Right ventricle myocardium inferior (tissue), 1 donor: Measurements from ENCODE around the gene CTDSPL. TPM values are rescaled to one million over a fixed set of nuclear protein-coding genes. Genes with fewer than 3 reads are reported as not detected.

ENCODE experiments used
- ATAC-seq: fragments of 200-7000 bp; cut with Tn5 transposase; one replicate; pipeline ENCODE4 v1.9.1; 2020; ENCODE audit warnings: mild to moderate bottlenecking, moderate library complexity
- DNase-seq: peaks from one replicate; pipeline ENCODE4 v3.0.0; 2021; ENCODE audit errors: missing footprints
- intact Hi-C: fragments of 100-400 bp; cut with DNase I; formaldehyde crosslinking; loops from one replicate; pipeline ENCODE4 v1.11.0; 2022
- total RNA-seq: library from RNA; stranded (reverse); fragmentation: NEBNext Ultra II Directional; extraction: Animal tissue kit (Norgen Biotek cat#: 25700); gene quantifications from one replicate; pipeline ENCODE4 v1.2.1, GENCODE V29; 2021
- donor health status: DM: no; HTN: yes; CAD: no; lungs with severe emphysema.

CTDSPL gene
- total RNA-seq, 1 donor from 2014 or later, result 47.3 TPM

GRCh38 chr3:37849146-37849923, 12.3 kb upstream of the CTDSPL start:
- DNase-seq, result no peak
- ATAC-seq, result no peak
- intact Hi-C loops, result no loop called here

- ATAC-seq (no peak), DNase-seq (no peak)
- intact Hi-C loops, result no loop called here
Observed at GRCh38 chr3:37852097-37852496, 9.6 kb upstream of the CTDSPL start.

- DNase-seq (no peak), ATAC-seq (no peak)
- intact Hi-C loops, result no loop called here
Observed at GRCh38 chr3:37852771-37853170, 8.9 kb upstream of the CTDSPL start.

- ATAC-seq (no peak), DNase-seq (no peak)
- intact Hi-C loops, result no loop called here
Observed at GRCh38 chr3:37853691-37854413, 7.8 kb upstream of the CTDSPL start.

GRCh38 chr3:37855363-37855970, 6.2 kb upstream of the CTDSPL start:
- ATAC-seq (peak; percentile 54), DNase-seq (peak; percentile 94)
- intact Hi-C loops, result loop anchor here (1.0 kb wide), 1 partner anchor 112 kb away; no protein-coding TSS in a partner anchor

GRCh38 chr3:37856381-37856780, 5.3 kb upstream of the CTDSPL start:
- peak; percentile 30 for ATAC-seq
- intact Hi-C loops, result loop anchor here (1.0 kb wide), 1 partner anchor 147 kb away; no protein-coding TSS in a partner anchor
- no peak for DNase-seq

- no peak for DNase-seq
- no peak for ATAC-seq
- intact Hi-C loops, result no loop called here
Observed at GRCh38 chr3:37858742-37859141, 2.9 kb upstream of the CTDSPL start.

GRCh38 chr3:37859354-37859753, 2.3 kb upstream of the CTDSPL start:
- ATAC-seq, result no peak
- intact Hi-C loops, result no loop called here
- DNase-seq, result no peak

GRCh38 chr3:37859908-37860199, 1.8 kb upstream of the CTDSPL start:
- no peak for ATAC-seq
- DNase-seq, result no peak
- intact Hi-C loops, result no loop called here

GRCh38 chr3:37862219-37862902, 681 bp downstream of the CTDSPL start:
- intact Hi-C loops, result loop anchor here (2.0 kb wide), 1 partner anchor 30 kb away; no protein-coding TSS in a partner anchor
- DNase-seq, result peak; percentile 78
- ATAC-seq, result peak; percentile 15

GRCh38 chr3:37862903-37863815, 1.5 kb downstream of the CTDSPL start:
- intact Hi-C loops, result loop anchor here (2.0 kb wide), 1 partner anchor 30 kb away; no protein-coding TSS in a partner anchor
- DNase-seq (peak; percentile 71), ATAC-seq (peak; percentile 4)

- no peak for ATAC-seq
- DNase-seq, result no peak
- intact Hi-C loops, result loop anchor here (2.0 kb wide), 1 partner anchor 29 kb away; no protein-coding TSS in a partner anchor
Observed at GRCh38 chr3:37863949-37864822, 2.5 kb downstream of the CTDSPL start.

GRCh38 chr3:37864904-37865303, 3.2 kb downstream of the CTDSPL start:
- intact Hi-C loops, result no loop called here
- no peak for ATAC-seq
- DNase-seq, result no peak

- intact Hi-C loops, result no loop called here
- ATAC-seq (no peak), DNase-seq (no peak)
Observed at GRCh38 chr3:37867144-37867543, 5.5 kb downstream of the CTDSPL start.

GRCh38 chr3:37871858-37872257, 10.2 kb downstream of the CTDSPL start:
- intact Hi-C loops, result no loop called here
- DNase-seq, result no peak
- ATAC-seq, result no peak

- intact Hi-C loops, result no loop called here
- ATAC-seq (no peak), DNase-seq (no peak)
Observed at GRCh38 chr3:37872413-37873160, 10.9 kb downstream of the CTDSPL start.

- DNase-seq (no peak), ATAC-seq (no peak)
- intact Hi-C loops, result no loop called here
Observed at GRCh38 chr3:37876279-37876678, 14.6 kb downstream of the CTDSPL start.
